GM18505 (cell line): Measurements from ENCODE around the gene CDC5L.

Experiments used
- ATAC-seq: cut with Tn5 transposase; IDR thresholded peaks from one replicate; pipeline ENCODE4 v1.9.1; 2021; ENCODE audit not compliant: unreplicated experiment
- POLR2A ChIP-seq: IDR thresholded peaks from 4 replicates; pipeline ENCODE4 v1.6.1; 2011; ENCODE audit warnings: borderline replicate concordance; ENCODE audit not compliant: insufficient read depth, insufficient read length; ENCODE audit errors: extremely low read depth

The CDC5L gene

GRCh38 chr6:44388135-44388487, 605 bp downstream of the CDC5L start:
- no peak for ATAC-seq

GRCh38 chr6:44388887-44389286, 1.4 kb downstream of the CDC5L start:
- no peak for TF ChIP-seq POLR2A

More at GRCh38 chr6:44388135-44388487, 605 bp downstream of the CDC5L start:
- no peak for TF ChIP-seq POLR2A

GRCh38 chr6:44390158-44390683, 2.7 kb downstream of the CDC5L start:
- no peak for TF ChIP-seq POLR2A
- ATAC-seq = no peak

More at GRCh38 chr6:44388887-44389286, 1.4 kb downstream of the CDC5L start:
- ATAC-seq = no peak

- TF ChIP-seq POLR2A = no peak
- no peak for ATAC-seq
Observed at GRCh38 chr6:44395501-44395900, 8.0 kb downstream of the CDC5L start.

- no peak for ATAC-seq
Observed at GRCh38 chr6:44396968-44397367, 9.5 kb downstream of the CDC5L start.

GRCh38 chr6:44397424-44398164, 10.1 kb downstream of the CDC5L start:
- ATAC-seq = no peak
- TF ChIP-seq POLR2A = no peak

More at GRCh38 chr6:44396968-44397367, 9.5 kb downstream of the CDC5L start:
- TF ChIP-seq POLR2A = no peak

- no peak for TF ChIP-seq POLR2A
- ATAC-seq = no peak
Observed at GRCh38 chr6:44399991-44400390, 12.5 kb downstream of the CDC5L start.

- ATAC-seq = no peak
- no peak for TF ChIP-seq POLR2A
Observed at GRCh38 chr6:44400572-44400971, 13.1 kb downstream of the CDC5L start.

GRCh38 chr6:44401138-44401537, 13.6 kb downstream of the CDC5L start:
- no peak for ATAC-seq
- TF ChIP-seq POLR2A = no peak

- ATAC-seq = no peak
- TF ChIP-seq POLR2A = no peak
Observed at GRCh38 chr6:44404022-44404714, 16.7 kb downstream of the CDC5L start.

GRCh38 chr6:44404715-44405099, 17.2 kb downstream of the CDC5L start:
- no peak for TF ChIP-seq POLR2A
- no peak for ATAC-seq

GRCh38 chr6:44407951-44408670, 20.6 kb downstream of the CDC5L start:
- no peak for TF ChIP-seq POLR2A
- ATAC-seq = no peak

- ATAC-seq = no peak
- no peak for TF ChIP-seq POLR2A
Observed at GRCh38 chr6:44409207-44409794, 21.8 kb downstream of the CDC5L start.

GRCh38 chr6:44410363-44410762, 22.9 kb downstream of the CDC5L start:
- TF ChIP-seq POLR2A = no peak
- ATAC-seq = no peak

- no peak for TF ChIP-seq POLR2A
- no peak for ATAC-seq
Observed at GRCh38 chr6:44411141-44411540, 23.6 kb downstream of the CDC5L start.
